Activated T-cell treated with anti-CD3 and anti-CD28 coated beads for 24 hours (primary cell): ENCODE data around the gene ZBTB40.

ENCODE experiments used
- DNase-seq: peaks from one replicate; pipeline ENCODE4 v3.0.0-alpha.2; 2020; ENCODE audit warnings: low read depth

ZBTB40 gene

DNA sequence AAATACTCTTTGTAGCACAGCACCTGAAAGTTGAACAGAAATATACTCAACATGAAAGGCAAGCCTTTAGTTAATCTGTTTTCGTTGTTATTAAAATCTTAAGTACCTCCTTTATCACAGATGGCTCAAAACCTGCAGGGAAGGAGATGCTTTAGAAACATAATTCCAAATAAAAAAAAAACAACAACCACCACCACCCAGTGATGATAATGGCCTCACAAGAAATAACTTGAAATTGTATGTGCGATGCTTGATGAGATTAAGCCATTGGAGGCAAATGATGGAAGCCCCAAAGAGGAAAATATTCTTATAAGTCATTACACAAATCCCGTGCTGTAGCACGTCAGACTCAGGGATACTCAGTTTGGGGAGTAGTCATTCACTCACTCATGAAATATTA is 24.9 kb upstream of the ZBTB40 start:
- DNase-seq: no peak

- DNase-seq: peak; percentile 15
Measured at GRCh38 chr1:22428672-22429071, 23.0 kb upstream of the ZBTB40 start.

- DNase-seq: no peak
Measured at GRCh38 chr1:22431965-22432364, 19.7 kb upstream of the ZBTB40 start.

DNA sequence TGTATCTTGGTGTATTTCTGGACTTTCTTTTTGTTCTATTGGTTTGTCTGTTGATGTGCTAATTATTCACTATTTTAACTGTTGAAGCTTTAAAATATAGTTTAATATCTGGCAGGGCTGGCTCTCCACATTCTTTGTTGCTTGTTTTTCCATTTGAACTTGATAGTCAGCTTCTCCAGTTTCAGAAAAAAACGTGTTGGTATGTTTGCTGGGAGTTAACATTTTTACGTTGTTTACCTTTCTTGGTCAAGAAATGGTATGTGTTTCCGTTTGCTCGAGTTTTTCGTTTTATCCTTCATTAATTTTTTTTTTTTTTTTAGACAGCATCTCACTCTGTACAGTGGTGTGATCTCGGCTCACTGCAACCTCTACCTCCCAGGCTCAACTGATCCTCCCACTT is 16.9 kb upstream of the ZBTB40 start:
- no peak for DNase-seq

DNA sequence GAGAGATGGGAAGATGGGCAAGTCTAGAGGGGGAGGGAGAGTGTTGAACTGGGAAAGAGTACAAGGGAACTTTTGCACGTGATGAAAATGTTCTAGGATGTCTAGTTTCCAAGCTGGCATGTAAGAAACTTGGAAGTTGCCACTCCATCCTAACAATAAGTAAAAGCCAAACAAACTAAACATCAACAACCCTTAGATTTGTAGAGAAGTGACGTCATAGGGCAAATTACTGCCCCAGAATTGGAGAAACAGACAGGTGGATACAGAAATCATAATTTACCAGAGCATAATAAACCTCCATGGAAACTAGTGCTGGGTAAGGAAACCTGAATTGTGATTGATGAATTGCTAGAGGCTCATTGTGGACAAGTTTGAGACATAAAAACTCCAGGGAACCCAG is 14.7 kb upstream of the ZBTB40 start:
- no peak for DNase-seq

GRCh38 chr1:22437573-22437972 is 14.1 kb upstream of the ZBTB40 start:
- no peak for DNase-seq

GRCh38 chr1:22440582-22440981 is 11.1 kb upstream of the ZBTB40 start:
- no peak for DNase-seq

- no peak for DNase-seq
Measured at GRCh38 chr1:22442212-22442894, 9.3 kb upstream of the ZBTB40 start.

- no peak for DNase-seq
Measured at GRCh38 chr1:22443332-22443731, 8.3 kb upstream of the ZBTB40 start.

GRCh38 chr1:22444856-22445255 is 6.8 kb upstream of the ZBTB40 start:
- no peak for DNase-seq

- no peak for DNase-seq
Measured at GRCh38 chr1:22447621-22448111, 4.0 kb upstream of the ZBTB40 start.

GRCh38 chr1:22449636-22450035 is 2.0 kb upstream of the ZBTB40 start:
- no peak for DNase-seq

GRCh38 chr1:22450351-22451021 is 1.2 kb upstream of the ZBTB40 start:
- no peak for DNase-seq

DNA sequence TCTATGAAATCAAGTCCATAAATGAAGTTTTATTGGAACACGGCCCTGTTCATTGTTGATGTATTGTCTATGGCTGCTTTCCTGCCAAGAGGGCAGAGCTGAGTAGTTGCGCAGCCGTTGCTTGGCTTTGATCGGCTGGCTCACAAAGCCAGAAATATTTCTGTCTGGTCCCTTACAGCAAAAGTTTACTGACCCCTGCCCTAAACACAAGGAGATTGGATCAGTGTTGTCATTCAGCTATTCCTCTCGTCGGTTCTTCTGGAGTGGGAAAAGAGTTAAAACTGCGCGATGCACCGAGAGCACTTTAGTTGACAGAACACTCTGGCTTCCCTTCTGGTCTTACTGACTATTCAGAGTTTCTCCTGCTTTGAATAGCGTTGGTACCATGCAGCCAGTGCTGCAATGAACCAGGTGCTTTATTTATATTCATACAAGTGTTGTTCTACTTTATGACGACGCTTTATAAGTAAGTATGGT is 868 bp downstream of the ZBTB40 start:
- no peak for DNase-seq

GRCh38 chr1:22453181-22453580 is 1.5 kb downstream of the ZBTB40 start:
- no peak for DNase-seq

- no peak for DNase-seq
Measured at GRCh38 chr1:22454476-22455056, 2.9 kb downstream of the ZBTB40 start.

GRCh38 chr1:22457345-22457744 is 5.7 kb downstream of the ZBTB40 start:
- no peak for DNase-seq

DNA sequence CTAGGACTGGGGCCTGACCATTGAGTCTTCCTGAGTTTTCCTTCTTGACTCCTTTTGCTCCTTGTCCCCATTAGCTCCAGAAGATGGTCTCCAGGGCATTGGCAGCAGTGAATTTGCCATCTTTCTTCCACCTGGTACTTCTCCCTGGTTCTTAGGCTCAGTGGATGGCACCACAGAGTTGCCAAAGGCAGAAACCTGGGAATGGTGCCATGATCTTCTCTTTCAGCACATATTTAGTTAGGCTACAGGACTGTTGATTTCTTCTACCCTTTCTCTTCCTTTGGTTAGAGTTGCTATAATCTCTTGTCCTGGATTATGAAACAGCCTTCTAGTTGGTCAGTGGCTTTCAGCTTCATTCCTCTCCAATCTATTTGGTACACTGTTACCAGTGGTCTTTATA is 6.2 kb downstream of the ZBTB40 start:
- DNase-seq: no peak

GRCh38 chr1:22461100-22461499 is 9.4 kb downstream of the ZBTB40 start:
- DNase-seq: no peak

DNA sequence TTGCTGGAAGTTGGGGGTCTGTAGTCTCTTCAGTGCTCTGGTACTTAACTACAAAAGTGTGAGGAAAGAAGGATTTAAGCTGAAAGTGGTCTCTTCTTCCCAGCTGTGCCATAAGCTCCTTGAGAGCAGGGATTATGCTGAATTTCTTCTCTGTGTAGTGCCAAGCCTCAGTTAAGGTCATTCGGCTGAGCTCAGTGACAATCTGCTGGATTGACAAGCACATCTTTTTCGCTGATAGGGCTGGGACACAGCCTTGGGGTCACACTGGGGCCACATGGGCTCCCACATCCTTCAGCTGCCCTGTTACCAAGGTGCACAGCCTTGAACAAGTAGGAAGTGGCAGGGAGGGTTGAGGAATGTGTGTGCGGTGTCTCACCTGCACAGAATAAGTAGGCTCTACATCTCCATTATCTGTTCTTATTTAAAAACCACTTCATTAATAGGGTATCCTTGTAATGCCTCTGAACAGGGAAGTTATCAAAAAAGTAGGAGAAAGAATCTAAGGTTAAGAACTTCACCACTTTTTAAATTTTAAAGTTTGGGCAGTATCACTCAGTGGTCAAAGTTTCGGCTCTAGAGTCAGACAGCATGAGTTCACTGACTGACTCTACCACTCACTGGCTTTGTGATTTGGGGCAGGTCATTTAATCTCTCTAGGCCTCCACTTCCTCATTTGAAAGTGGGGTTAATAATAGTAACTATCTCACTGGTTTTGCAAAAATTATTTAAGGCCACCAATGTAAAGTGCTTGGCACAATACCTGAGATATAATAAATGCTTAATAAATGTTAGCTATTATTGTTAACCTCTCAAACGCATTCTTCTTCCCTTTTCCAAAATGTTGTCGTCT is 10.3 kb downstream of the ZBTB40 start:
- no peak for DNase-seq

DNA sequence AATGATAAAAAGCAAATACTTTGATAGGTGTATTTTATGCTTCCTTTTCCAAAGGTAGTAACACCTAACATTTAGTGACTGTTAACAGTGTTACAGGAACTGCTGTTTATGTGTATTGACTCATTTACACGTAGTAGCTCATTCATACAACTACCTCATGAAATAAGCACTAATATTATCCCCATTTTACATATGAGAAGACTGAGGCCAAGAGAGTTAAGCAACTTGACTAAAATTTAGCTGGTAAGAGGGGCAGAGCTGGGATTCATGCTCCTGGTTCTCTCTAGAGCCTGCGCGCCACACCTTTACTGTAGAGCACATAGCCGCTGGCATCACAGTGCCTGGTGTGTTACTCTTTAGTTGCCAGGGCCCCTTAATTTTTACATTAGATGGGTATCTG is 11.3 kb downstream of the ZBTB40 start:
- DNase-seq: no peak

- DNase-seq: no peak
Measured at GRCh38 chr1:22465015-22465565, 13.4 kb downstream of the ZBTB40 start.
